Loucy (cell line): ENCODE data around the gene ATP8A2.

Source experiments
- CTCF ChIP-seq: fragments of 200-600 bp; sonication (generic); conservative IDR thresholded peaks from 2 replicates; pipeline ENCODE4 v1.5.1; 2014; ENCODE audit warnings: mild to moderate bottlenecking, antibody characterized with exemption, low read length
- EZH2phosphoT487 ChIP-seq: fragments of 200-600 bp; IDR thresholded peaks from 2 replicates; pipeline ENCODE4 v1.6.1; 2018; ENCODE audit warnings: antibody characterized with exemption, mild to moderate bottlenecking, moderate library complexity, borderline replicate concordance

- TF ChIP-seq CTCF (no peak), EZH2phosphoT487 (no peak)
These were observed 680.6 kb downstream of the ATP8A2 start for GRCh38 chr13:26052337-26052736.
